ENCODE results near the gene CDC6. TPM values are rescaled to one million over a fixed set of nuclear protein-coding genes. Genes with fewer than 3 reads are reported as not detected.

The CDC6 gene
- total RNA-seq, result 22.4 and 45.3 TPM in 2 replicates

DNA sequence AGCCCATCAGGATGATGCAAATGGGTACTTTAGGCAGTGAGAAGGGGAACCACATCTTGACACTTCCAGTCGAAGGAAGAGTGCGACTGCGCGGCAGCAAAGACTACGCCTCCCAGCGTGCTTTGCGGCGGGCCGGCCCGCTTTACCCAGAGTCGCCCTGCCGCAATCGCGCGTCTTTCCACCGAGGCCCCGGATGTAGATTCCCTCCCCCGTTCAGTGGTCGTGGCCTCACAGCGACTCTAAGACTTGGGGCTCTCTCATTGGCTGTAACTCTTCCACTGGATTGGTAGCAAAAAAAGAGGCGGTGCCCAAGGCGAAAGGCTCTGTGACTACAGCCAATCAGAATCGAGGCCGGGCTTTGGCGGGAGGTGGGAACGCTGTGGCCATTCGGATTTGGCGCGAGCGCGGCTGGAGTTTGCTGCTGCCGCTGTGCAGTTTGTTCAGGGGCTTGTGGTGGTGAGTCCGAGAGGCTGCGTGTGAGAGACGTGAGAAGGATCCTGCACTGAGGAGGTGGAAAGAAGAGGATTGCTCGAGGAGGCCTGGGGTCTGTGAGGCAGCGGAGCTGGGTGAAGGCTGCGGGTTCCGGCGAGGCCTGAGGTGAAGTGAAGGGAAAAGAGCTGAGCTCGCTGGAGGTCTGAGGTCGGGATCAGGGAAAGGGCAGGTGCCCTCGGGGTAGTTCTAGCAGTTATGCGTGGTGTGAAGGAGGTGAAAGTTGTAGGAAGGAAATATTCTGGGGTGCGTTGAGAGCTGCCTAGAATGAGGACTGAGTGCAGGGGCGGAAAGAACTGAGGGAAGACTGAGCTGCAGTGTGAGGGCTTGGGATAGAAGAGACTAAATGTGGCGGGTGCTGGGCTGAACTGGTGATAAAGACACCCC is at the start of gene CDC6:
Gene CDC6 (plus strand): TSS at position 386 of the 876 bp plus-strand sequence. CDS start 1,542 bp downstream, outside the sequence.

GRCh38 chr17:40309031-40309948 is 21.6 kb downstream of the CDC6 start, which contains the start of gene RARA:
TSS of gene RARA (plus strand) at chr17:40309180. CDS start at chr17:40331219, 22,039 bp downstream.

Other genes starting within 250 kb of the CDC6 start
- gene MED24, start 233.5 kb upstream of the CDC6 start, total RNA-seq, result 36.3 and 48.4 TPM in 2 replicates
- 11.7 and 17.0 TPM in 2 replicates for gene THRA, start 224.9 kb upstream of the CDC6 start, total RNA-seq
- gene NR1D1, start 187.3 kb upstream of the CDC6 start, total RNA-seq, result 0.30 and 0.32 TPM in 2 replicates
- gene MSL1, start 165.9 kb upstream of the CDC6 start, total RNA-seq, result 28.3 and 36.8 TPM in 2 replicates
- 20.8 and 25.0 TPM in 2 replicates for gene CASC3, start 147.3 kb upstream of the CDC6 start, total RNA-seq
- gene RAPGEFL1, start 110.4 kb upstream of the CDC6 start, total RNA-seq, result 0.91 and 2.9 TPM in 2 replicates
- 3.6 and 4.4 TPM in 2 replicates for gene WIPF2, start 68.6 kb upstream of the CDC6 start, total RNA-seq
- gene RARA, start 21.3 kb downstream of the CDC6 start, total RNA-seq, result 7.8 and 8.5 TPM in 2 replicates
- gene GJD3, start 76.9 kb downstream of the CDC6 start, total RNA-seq, result 0.97 TPM in 1 of 2 replicates, not detected in the other
- gene TOP2A, start 130.0 kb downstream of the CDC6 start, total RNA-seq, result 77.6 and 118 TPM in 2 replicates
- gene IGFBP4, start 155.6 kb downstream of the CDC6 start, total RNA-seq, result 122 and 144 TPM in 2 replicates
- gene TNS4, start 213.7 kb downstream of the CDC6 start, total RNA-seq, result not detected in 2 replicates